GM18517 (cell line): Measurements from ENCODE around the gene GPR152.
A peak's percentile ranks its signal among the peaks of the same experiment; 100 is the strongest.
"Not testable (repeated sequence)": the region's sequence is repeated elsewhere in the genome, so short reads cannot be mapped to it uniquely, and the experiment has no call there.

Experiments used
- ATAC-seq: cut with Tn5 transposase; IDR thresholded peaks from one replicate; pipeline ENCODE4 v1.9.1; 2021; ENCODE audit warnings: mild to moderate bottlenecking, moderate library complexity; ENCODE audit not compliant: unreplicated experiment

The GPR152 gene

GRCh38 chr11:67466962-67467771, 14.6 kb upstream of the GPR152 start:
- no peak for ATAC-seq

GRCh38 chr11:67466367-67466766, 13.8 kb upstream of the GPR152 start:
- ATAC-seq = no peak

- not testable (repeated sequence) for ATAC-seq
Observed at GRCh38 chr11:67465530-67465929, 13.0 kb upstream of the GPR152 start.

GRCh38 chr11:67465189-67465510, 12.6 kb upstream of the GPR152 start:
- no peak for ATAC-seq

- ATAC-seq = peak; percentile 52
Observed at GRCh38 chr11:67464411-67465188, 12.1 kb upstream of the GPR152 start.

GRCh38 chr11:67463680-67464410, 11.3 kb upstream of the GPR152 start:
- no peak for ATAC-seq

GRCh38 chr11:67463186-67463585, 10.7 kb upstream of the GPR152 start:
- no peak for ATAC-seq

GRCh38 chr11:67458266-67458665, 5.7 kb upstream of the GPR152 start:
- no peak for ATAC-seq

- no peak for ATAC-seq
Observed at GRCh38 chr11:67457453-67457852, 4.9 kb upstream of the GPR152 start.

GRCh38 chr11:67456068-67456705, 3.7 kb upstream of the GPR152 start:
- no peak for ATAC-seq

- ATAC-seq = no peak
Observed at GRCh38 chr11:67455054-67455453, 2.5 kb upstream of the GPR152 start, which contains the start of gene CABP4. Gene CABP4, plus strand, starts transcription at chr11:67455354. Its CDS starts 70 bp downstream, at chr11:67455424.

- ATAC-seq = no peak
Observed at GRCh38 chr11:67453816-67454732, 1.5 kb upstream of the GPR152 start.

- ATAC-seq = no peak
Observed at GRCh38 chr11:67451658-67451976, 912 bp downstream of the GPR152 start.

GRCh38 chr11:67450796-67451657, 1.5 kb downstream of the GPR152 start:
- ATAC-seq = no peak

GRCh38 chr11:67449116-67449844, 3.2 kb downstream of the GPR152 start:
- ATAC-seq = no peak

GRCh38 chr11:67448220-67448609, 4.3 kb downstream of the GPR152 start:
- ATAC-seq = no peak

- no peak for ATAC-seq
Observed at GRCh38 chr11:67445515-67445914, 7.0 kb downstream of the GPR152 start.
